Tibial artery (tissue), 4 donors: ENCODE measurements around the gene KCNMA1.

Experiments
- DNase-seq, 2 donors: peaks; one replicate each; pipeline ENCODE4 v3.0.0-alpha.2; 2019
- H3K27ac ChIP-seq, 2 donors: fragments of 200-600 bp; sonication (generic) in 1 of 2; 1 replicate in 1 of 2; 2 replicates in 1 of 2; pipeline ENCODE4 v1.5.1; 2018 to 2019; ENCODE audit warnings: mild to moderate bottlenecking in 1 of 2
- H3K27me3 ChIP-seq, 2 donors: fragments of 200-600 bp; sonication (generic) in 1 of 2; one replicate each; pipeline versions ENCODE4 v1.5.1 to v1.6.0; 2016 to 2019
- H3K36me3 ChIP-seq, 3 donors: fragments of 200-600 bp; sonication (generic) in 2 of 3; one replicate each; pipeline ENCODE4 v1.5.1; 2016 to 2019; ENCODE audit warnings: mild to moderate bottlenecking in 2 of 3
- H3K4me1 ChIP-seq, 4 donors: fragments of 200-600 bp; sonication (generic) in 2 of 4; 1 replicate in 3 of 4; 2 replicates in 1 of 4; pipeline ENCODE4 v1.5.1; 2016 to 2019
- H3K4me3 ChIP-seq, 2 donors: fragments of 200-600 bp; sonication (generic) in 1 of 2; 1 replicate in 1 of 2; 2 replicates in 1 of 2; pipeline ENCODE4 v1.5.1; 2018 to 2019; ENCODE audit warnings: mild to moderate bottlenecking in 2 of 2
- H3K9me3 ChIP-seq, 3 donors: fragments of 200-600 bp; sonication (generic) in 1 of 3; one replicate each; pipeline ENCODE4 v1.5.1; 2016 to 2019
- intact Hi-C: fragments of 100-400 bp; cut with DNase I; formaldehyde crosslinking; loops from one replicate; pipeline ENCODE4 v1.15.0; 2023; ENCODE audit warnings: low total_unique reads
- TF ChIP-seq, protein P1 (sequence below), 2 experiments: fragments of 200-600 bp in 1 of 2; fragments of 450-650 bp in 1 of 2; IDR thresholded peaks; one replicate each; pipeline ENCODE4 v1.5.1; 2017 to 2019; ENCODE audit warnings: antibody characterized with exemption in 2 of 2, mild to moderate bottlenecking in 1 of 2, moderate library complexity in 1 of 2

The KCNMA1 gene

DNA sequence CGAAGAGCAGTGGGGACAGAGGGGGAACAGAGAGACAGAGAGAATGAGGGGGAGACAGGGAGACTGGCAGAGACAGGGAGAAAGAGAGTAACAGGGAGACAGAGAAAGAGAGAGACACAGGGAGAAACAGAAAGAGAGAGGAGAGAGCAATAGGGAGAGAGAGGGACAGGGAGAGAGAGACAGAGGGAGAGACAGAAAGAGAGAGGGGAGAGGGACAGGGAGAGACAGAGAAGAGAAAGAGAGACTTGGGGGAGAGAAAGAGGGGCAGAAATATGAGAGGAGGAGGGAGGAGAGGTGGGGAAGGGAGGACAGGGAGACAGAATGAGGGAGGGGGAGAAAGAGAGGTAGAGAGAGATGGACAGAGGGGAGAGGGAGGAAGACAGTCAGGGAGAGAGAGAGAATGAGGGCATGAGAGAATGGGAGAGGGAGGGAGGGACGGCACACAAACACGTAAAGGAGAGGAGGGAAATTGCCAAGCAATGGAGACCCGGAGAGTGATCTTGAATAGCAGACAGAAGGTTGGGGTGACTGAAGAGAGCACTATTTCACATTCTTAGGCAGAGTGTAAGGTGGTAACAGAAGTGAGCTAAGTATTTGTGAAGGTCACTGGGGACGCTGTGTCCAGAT, 33.3 kb upstream of the KCNMA1 start:
- H3K4me1 ChIP-seq = no peaks in the 10 kb centered on the region
- TF ChIP-seq, protein P1, sequence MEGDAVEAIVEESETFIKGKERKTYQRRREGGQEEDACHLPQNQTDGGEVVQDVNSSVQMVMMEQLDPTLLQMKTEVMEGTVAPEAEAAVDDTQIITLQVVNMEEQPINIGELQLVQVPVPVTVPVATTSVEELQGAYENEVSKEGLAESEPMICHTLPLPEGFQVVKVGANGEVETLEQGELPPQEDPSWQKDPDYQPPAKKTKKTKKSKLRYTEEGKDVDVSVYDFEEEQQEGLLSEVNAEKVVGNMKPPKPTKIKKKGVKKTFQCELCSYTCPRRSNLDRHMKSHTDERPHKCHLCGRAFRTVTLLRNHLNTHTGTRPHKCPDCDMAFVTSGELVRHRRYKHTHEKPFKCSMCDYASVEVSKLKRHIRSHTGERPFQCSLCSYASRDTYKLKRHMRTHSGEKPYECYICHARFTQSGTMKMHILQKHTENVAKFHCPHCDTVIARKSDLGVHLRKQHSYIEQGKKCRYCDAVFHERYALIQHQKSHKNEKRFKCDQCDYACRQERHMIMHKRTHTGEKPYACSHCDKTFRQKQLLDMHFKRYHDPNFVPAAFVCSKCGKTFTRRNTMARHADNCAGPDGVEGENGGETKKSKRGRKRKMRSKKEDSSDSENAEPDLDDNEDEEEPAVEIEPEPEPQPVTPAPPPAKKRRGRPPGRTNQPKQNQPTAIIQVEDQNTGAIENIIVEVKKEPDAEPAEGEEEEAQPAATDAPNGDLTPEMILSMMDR (IDR thresholded peaks at IDR 0.05) = no peak
- H3K4me3 ChIP-seq = no peak overlapping the region
- intact Hi-C loops = no loop called here
- no peak overlapping the region for H3K27ac ChIP-seq
- no peaks in the 10 kb centered on the region for H3K9me3 ChIP-seq
- no peak for DNase-seq
- peaks cover 0 to 6% of the 10 kb centered on the region in 2 donors for H3K27me3 ChIP-seq
- H3K36me3 ChIP-seq = no peaks in the 10 kb centered on the region

- DNase-seq = no peak
- Histone ChIP-seq H3K27ac (no peak overlapping the region), H3K9me3 (no peaks in the 10 kb centered on the region), H3K4me3 (no peak overlapping the region), H3K36me3 (no peaks in the 10 kb centered on the region), H3K4me1 (no peaks in the 10 kb centered on the region), H3K27me3 (peaks cover 0 to 6% of the 10 kb centered on the region in 2 donors)
- intact Hi-C loops = no loop called here
- TF ChIP-seq, protein P1 (IDR thresholded peaks at IDR 0.05) = no peak
These were observed 32.3 kb upstream of the KCNMA1 start for GRCh38 chr10:77669892-77670291.

DNA sequence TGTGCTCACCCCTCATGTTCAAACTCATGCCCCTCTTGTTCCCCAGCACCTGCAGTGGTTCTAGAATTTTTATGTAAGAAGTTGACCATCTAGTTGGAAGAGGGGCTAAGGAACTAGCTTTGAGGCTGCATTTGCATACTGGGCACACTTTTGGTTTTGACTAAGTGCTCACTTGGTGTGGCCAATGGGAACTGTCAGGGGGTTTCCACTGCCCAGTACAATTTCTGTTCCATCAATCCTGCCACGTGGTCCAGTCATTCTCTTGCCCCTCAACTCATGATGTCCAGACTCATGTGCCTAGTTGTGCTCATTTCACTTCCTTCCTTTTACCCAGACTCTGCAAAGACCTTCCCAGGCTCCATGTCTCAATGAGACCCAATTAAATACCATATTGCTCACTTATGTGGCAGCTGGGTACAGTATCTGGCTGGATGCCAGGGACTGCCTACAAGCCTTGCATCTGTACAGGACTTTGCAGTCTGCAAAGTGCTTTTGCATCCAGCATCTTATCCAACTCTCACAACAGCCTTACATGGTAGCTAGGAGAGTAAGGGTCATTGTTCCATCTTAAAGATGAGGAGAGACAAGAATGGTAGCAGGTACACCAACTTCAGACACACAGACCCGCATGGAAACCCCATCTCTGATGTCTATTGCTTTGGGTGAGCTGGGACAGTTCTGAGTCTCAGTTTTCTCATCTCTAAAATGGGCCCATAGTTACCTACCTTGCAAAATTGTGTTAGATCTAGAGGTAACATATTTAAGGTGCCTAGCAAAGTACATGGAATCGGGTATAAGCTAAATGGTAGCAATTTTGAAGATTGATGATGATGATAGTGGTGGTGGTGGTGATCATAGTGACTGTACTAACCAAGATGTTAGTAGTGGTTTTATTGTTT, 30.1 kb upstream of the KCNMA1 start:
- intact Hi-C loops = no loop called here
- DNase-seq = no peak
- no peaks in the 10 kb centered on the region for H3K4me1 ChIP-seq
- no peaks in the 10 kb centered on the region for H3K9me3 ChIP-seq
- H3K4me3 ChIP-seq = no peak overlapping the region
- peaks cover 0 to 6% of the 10 kb centered on the region in 2 donors for H3K27me3 ChIP-seq
- TF ChIP-seq, protein P1 (IDR thresholded peaks at IDR 0.05) = no peak
- no peak overlapping the region for H3K27ac ChIP-seq
- H3K36me3 ChIP-seq = no peaks in the 10 kb centered on the region

DNA sequence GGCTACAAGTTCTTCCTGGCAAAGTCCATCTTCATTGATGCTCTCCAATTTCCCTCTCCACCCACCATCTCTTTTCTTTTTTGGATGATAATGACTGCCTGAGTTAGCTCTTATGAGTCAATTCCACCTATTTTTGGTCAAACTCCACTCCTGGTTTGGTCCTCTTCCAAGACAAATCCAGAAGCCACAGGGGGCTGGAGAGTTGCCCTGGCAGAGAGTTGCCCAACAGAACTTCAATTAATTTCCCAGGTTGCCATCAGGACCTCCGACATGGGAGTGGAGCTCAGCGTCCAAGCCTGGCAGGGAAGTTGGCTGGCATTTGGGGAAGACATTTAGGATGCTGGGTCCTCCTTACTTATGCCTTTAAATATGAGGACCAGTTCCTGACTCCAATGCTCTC, 29.2 kb upstream of the KCNMA1 start:
- Histone ChIP-seq H3K9me3 (no peaks in the 10 kb centered on the region), H3K27me3 (peaks cover 0 to 6% of the 10 kb centered on the region in 2 donors)
- TF ChIP-seq, protein P1 (IDR thresholded peaks at IDR 0.05) = no peak

GRCh38 chr10:77664696-77665095, 27.1 kb upstream of the KCNMA1 start:
- Histone ChIP-seq H3K9me3 (no peaks in the 10 kb centered on the region), H3K36me3 (no peaks in the 10 kb centered on the region), H3K27ac (no peak overlapping the region), H3K27me3 (peaks cover 0 to 6% of the 10 kb centered on the region in 2 donors), H3K4me3 (no peak overlapping the region), H3K4me1 (no peaks in the 10 kb centered on the region)
- TF ChIP-seq, protein P1 (IDR thresholded peaks at IDR 0.05) = no peak
- no peak for DNase-seq
- intact Hi-C loops = no loop called here

More for the DNA sequence above, 29.2 kb upstream of the KCNMA1 start:
- intact Hi-C loops = no loop called here
- Histone ChIP-seq H3K36me3 (no peaks in the 10 kb centered on the region), H3K4me3 (no peak overlapping the region), H3K27ac (no peak overlapping the region), H3K4me1 (no peaks in the 10 kb centered on the region)
- DNase-seq = no peak
